ENCODE measurements around the gene TTF1.

Gene TTF1

DNA sequence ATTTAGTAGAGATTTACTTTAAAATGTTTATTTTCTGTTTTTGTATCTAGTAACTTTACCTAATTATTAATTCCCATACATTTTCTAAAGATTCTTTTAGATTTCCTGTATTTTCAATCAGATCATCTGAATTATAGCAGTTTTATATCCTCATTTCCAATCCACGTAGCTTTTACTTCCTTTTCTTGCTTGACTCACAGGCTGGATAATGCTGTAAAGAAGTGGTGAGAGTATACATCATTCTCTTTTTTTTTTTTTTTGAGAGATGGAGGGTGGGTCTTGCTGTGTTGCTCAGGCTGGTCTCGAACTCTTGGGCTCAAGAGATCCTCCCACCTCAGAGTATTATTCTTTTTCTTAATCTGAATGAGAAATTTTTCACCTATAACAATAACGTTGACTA lies 40.7 kb downstream of the TTF1 start:
- DNase-seq (ENCODE audit: low spot score): no peak

DNA sequence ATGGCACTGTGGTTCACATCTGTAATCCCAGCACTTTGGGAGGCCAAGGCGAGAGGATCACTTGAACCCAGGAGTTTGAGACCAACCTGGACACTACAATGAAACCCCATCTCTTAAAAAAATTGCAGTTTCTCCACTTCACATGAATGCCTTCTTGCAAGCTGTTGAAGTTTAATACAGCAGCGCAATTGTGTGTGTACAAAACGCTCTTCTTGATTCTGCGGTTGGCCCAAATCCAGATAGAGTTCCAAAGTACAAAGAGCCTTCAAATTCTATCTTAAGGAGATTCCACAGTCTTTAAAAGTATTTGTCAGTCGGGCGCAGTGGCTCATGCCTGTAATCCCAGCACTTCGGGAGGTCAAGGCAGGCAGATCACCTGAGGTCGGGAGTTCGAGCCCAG lies 42.6 kb downstream of the TTF1 start:
- DNase-seq (ENCODE audit: low spot score): no peak

GRCh38 chr9:132357764-132358163 lies 48.9 kb downstream of the TTF1 start:
- DNase-seq (ENCODE audit: low spot score): no peak

DNA sequence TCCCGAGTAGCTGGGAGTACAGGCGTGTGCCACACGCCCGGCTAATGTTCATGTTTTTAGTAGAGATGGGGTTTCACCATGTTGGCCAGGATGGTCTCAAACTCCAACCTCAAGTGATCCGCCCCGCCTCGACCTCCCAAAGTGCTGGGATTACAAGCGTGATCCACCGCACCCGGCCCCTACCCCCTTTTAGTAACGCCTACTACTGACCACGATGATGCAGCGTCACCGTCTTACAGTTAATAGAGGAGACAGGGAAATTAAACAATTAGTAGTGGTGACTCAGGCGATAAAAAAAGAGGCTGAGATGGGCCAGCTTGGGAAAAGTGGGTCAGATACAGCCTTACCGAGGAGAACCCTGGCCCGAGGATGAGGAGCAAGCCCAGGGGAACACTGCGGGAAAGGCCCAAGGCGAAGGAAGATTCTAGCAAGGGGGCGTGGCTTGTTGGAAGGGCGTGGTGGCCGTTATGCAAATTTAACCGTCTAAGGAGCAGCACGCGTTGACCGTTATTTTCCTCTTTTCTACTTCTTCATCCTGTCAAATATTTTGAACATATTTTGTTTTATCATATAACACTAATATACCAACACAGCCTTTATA lies 50.2 kb downstream of the TTF1 start:
- DNase-seq (ENCODE audit: low spot score): no peak

GRCh38 chr9:132354637-132355355 lies 51.8 kb downstream of the TTF1 start, which contains the start of gene SETX:
Gene SETX, minus strand, starts transcription at chr9:132354986. Its CDS starts 5,558 bp downstream, at chr9:132349428.
- peak; percentile 98 for DNase-seq (ENCODE audit: low spot score)

DNA sequence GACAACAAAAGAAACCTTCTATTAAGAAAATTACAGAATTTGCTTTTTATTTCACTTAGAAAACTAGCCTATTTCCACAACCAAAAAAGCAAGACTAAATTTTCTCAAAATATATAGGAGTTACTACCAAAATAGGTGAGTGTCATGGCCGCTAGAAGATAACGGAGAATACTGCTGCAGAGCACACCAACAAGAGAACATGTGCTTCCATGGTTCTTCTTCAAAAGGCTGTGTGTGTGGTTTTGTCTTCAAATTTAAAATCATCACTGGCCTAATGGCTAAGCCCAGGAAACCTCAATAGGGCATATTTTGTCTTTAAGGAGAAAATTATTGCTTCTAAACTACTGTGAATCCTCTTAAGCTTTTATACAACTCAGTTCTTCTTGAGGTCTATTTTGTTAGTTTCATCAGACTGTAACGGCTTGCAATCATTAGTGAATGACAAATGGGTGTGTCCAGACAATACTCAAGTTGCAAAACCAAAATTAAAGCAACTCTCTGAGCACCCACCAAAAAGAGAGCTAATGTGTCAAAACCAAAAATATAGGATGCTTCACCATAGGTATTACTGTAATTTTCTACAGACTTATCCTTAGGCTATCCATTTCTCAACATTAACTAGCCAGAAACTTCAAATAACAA lies 55.1 kb downstream of the TTF1 start:
- no peak for DNase-seq (ENCODE audit: low spot score)

GRCh38 chr9:132350861-132351315 lies 55.8 kb downstream of the TTF1 start:
- DNase-seq (ENCODE audit: low spot score): peak; percentile 19

- no peak for DNase-seq (ENCODE audit: low spot score)
Measured at GRCh38 chr9:132348676-132349075, 58.0 kb downstream of the TTF1 start.

DNA sequence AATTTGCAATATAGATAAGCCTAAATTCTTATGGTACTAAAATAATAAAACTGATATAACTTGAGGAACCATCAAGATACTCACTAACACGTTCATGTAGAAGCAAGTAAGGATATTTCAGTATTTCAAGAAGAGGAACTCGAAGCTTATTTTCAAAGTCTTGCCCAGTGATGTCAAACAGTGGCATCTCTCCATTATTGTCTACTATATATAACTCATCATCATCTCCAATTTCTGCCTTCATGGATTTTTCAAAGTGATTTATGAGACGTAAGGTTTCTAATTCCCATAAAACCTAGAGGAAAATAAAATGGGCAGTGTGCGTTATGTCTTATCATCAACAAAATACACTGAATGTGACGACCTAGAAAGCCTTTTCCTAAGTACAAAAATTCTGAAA lies 60.5 kb downstream of the TTF1 start:
- no peak for DNase-seq (ENCODE audit: low spot score)

- DNase-seq (ENCODE audit: low spot score): no peak
Measured at GRCh38 chr9:132341177-132341840, 65.3 kb downstream of the TTF1 start.

GRCh38 chr9:132334364-132334763 lies 72.3 kb downstream of the TTF1 start:
- DNase-seq (ENCODE audit: low spot score): no peak

DNA sequence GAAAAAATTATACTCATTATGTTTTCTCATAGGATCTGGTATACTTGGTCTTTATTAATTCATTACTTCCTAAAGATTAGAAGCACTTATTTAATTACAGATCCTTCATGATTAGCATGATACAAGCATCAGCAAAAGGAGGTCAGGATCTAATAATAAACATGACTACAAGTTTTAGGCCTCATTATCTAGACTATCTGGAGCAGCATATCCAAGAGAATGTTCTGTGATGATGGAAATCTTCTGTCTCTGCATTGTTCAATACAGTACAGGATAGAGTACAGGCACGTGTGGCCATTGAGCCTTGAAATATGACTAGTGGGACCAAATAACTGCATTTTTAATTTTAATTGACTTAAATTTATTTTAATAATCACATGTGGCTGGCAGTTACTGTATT lies 73.1 kb downstream of the TTF1 start:
- no peak for DNase-seq (ENCODE audit: low spot score)

DNA sequence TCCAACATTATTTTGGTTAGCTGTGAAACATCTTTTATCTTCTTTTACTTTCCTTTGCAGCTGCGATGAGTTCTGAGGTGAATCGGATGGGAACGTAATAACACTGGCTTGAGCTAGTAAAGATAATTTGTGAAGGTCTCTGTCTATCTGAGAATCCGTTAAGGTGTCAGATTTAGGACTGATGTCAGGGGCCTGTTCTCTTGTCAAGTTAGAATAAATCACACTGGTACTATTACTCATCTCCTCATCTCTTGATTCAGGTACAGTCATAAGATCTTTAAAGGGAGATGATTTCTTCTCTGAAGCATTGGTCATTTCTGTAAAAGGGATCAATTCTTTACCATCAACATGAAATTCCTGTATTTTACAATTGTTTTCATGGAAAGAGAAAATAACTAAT lies 78.1 kb downstream of the TTF1 start:
- DNase-seq (ENCODE audit: low spot score): no peak

DNA sequence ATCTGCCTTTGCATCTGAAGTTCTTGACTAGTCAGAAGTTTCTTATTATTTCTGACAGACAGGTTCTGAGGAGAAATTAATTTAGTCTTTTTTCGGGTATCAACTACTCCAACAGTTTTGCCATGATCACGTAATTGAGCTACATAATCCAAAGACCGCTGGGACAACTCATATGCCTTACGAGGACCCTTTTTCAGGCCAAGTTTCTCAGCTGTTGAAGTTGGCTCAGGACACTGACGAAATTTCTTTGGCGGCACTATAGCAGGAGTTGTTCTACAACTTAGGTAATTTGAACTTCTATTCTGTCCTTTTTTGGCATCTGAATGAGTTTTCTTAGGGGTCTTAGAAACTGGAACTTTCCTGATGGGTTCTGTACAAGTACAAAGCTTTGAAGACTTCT lies 79.1 kb downstream of the TTF1 start:
- DNase-seq (ENCODE audit: low spot score): no peak

Measured in hematopoietic multipotent progenitor cell treated with erythropoietin and hydrocortisone succinate and interleukin-3 and kit ligand, for 17 days (in vitro differentiated cells).